Stimulated activated CD8-positive, alpha-beta memory T cell treated with anti-CD3 and anti-CD28 coated beads, Interleukin-7, amount 100 ng/mL, for 24 hours (primary cell): Measurements from ENCODE around the gene ALX3.
"Not testable (repeated sequence)": the region's sequence is repeated elsewhere in the genome, so short reads cannot be mapped to it uniquely, and the experiment has no call there.

Experiments used
- DNase-seq: peaks from one replicate; pipeline ENCODE4 v3.0.0-alpha.2; 2020; ENCODE audit warnings: low read depth

The ALX3 gene

GRCh38 chr1:110089561-110090275, 19.2 kb upstream of the ALX3 start:
- DNase-seq = no peak

DNA sequence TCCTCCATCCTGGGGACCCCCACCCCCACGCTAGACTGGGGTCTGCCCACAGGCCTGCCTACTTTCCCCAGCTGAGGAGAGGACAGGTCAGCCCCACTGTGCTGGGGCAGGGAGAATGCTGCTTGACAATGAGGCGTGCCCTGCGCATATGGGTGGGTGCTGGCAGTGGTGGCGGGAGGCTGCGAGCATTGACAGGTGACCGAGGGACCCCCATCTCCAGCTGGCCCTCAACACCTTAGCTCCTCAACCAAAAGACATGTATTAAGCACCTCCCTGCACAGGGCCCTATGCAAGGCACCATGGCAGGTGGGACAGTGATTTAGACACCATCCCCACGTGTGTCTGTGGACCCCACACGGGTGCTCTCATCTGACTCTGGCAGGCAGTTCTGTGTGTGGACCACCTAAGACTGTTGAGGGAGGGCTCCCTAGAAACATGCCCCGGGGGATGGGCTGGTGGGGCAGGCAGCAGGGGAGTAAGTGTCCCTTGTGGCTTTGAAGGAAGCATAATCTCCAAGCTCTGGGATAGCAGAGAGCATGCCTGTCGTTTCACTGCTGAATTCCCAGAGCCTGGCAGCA, 18.4 kb upstream of the ALX3 start:
- no peak for DNase-seq

DNA sequence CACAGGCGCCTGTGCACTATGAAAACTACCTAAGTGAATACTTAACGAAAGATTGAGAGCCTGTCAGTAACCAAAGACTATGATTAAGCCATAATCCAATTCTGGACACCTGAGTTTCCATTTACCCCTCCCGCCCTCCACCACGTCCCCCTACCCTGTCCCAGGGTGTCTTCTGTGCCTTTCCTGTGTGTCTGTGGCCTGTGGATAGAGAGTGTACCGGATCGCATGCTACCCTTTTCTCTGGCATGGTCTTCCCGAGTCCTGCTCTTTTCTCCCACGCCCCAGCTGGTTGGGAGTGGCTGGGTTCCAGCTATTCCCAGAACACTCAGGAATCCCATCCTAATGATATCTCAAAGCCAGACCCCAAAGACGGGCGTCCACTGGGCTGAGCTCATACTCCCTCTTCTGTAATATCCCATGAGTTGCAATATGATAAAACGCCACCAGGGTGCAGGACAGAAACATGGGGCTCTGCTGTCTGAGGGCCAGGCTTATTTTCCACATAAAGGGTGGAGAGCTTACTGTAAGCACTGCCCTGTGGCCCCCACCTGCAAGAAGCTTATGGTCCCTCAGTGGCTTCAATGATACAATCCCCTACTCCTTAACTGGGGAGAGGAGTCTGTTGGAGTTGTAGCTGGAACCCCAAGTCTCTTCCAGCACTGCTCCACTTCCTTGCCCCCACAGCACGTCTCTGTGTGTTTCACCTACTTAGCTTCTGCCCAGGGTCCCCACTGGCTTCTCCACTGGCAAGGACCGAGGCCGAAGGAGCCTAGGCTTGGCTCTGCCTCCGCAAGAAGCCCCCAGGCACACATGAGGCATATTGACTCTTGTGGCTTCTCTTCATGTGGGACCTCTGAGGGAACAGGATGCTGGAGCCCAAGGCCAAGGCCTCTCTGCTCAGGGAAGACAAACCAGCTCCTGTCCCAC, 17.6 kb upstream of the ALX3 start:
- no peak for DNase-seq

DNA sequence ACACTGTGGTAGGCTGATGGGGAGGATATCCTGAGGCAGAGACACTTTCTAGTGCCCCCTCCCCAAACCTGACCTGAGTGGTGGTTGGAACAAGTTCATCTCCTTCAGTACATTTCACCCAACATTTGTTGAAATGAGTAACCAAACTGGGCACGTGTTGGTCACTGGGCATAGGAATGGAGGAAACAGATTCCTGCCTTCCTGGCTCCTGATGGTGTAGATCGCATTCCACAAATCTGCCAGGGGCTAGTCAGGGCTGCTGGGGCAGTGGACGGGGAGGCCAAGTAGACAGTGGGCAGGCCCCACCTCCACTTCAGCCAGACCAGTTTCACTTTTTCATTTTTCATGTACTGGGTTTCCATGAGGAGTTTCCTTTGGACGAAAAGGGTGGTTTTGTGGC, 16.5 kb upstream of the ALX3 start:
- DNase-seq = no peak

- DNase-seq = no peak
Observed at GRCh38 chr1:110085671-110086070, 15.2 kb upstream of the ALX3 start.

DNA sequence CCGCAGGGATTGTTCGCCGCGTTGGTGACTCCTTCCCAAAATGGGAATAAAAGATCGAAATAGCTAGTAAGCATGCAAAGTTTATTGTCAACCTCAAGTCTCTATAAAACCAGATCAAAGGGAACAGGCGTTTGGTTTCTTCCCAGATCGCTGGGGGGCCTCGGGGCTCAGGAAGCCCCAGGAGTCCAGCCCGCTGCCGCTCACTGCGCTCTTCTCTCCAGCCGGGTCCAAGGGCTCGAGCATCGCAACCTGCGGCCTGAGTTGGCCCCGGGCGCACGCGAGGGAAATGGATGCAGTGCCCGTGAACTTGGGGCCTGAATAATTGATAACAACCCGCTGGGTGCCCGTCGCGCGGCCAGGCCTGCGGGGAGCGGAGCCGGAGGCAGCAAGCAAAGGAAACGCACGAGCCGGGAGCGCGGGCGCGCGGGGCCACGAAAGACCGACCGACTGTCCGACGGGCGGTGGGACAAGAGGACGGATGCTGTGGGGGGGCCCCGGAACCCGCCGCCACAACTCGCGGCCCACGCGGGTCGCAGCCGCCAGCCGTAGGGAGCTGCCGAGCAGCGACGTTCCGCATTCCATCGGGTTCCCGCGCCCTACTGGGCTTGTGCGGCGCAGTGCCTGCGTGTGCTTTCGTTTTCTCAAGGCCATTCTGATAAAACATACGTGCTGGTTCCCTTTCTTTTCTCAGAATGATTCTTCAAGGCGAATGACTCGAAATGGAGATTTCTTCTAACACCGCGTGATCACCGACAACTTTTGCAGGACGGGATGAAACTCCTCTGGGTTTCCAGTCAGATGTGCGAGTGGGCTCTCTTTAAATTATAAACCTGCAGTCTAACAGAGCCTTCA, 14.0 kb upstream of the ALX3 start:
- DNase-seq = no peak

DNA sequence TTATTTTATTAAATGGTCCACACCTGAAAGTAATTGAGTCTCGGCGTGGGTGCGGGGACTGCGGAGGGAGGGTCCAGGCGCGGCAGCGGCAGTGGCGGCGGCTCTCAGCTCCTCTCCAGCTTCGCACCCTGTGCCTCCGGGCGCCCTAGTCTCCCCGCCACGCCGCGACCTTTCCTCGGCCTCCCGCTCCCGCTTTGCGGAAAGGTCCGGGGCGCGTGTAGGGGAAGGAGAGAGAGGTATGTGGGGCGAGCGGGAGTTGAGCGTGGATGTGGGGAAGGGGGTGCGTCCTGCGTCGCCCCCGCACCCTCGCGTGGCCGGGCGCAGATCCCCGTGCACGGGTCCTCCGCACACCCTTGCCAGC, 13.4 kb upstream of the ALX3 start:
- DNase-seq = no peak

- DNase-seq = no peak
Observed at GRCh38 chr1:110083061-110083865, 12.8 kb upstream of the ALX3 start.

- no peak for DNase-seq
Observed at GRCh38 chr1:110082477-110082876, 12.0 kb upstream of the ALX3 start.

- no peak for DNase-seq
Observed at GRCh38 chr1:110081061-110081460, 10.6 kb upstream of the ALX3 start.

DNA sequence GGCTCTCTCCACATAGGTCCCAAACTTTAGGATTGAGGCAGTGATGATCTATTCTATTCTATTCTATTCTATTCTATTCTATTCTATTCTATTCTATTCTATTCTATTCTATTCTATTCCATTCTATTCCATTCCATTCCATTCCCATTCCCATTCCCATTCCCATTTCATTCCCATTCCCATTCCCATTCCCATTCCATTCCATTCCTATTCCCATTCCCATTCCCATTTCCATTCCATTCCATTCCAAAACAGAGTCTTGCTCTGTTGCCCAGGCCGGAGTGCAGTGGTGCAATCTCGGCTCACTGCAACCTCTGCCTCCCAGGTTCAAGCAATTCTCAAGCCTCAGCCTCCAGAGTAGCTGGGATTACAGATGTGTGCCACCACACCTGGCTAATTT, 9.5 kb upstream of the ALX3 start:
- DNase-seq = not testable (repeated sequence)

DNA sequence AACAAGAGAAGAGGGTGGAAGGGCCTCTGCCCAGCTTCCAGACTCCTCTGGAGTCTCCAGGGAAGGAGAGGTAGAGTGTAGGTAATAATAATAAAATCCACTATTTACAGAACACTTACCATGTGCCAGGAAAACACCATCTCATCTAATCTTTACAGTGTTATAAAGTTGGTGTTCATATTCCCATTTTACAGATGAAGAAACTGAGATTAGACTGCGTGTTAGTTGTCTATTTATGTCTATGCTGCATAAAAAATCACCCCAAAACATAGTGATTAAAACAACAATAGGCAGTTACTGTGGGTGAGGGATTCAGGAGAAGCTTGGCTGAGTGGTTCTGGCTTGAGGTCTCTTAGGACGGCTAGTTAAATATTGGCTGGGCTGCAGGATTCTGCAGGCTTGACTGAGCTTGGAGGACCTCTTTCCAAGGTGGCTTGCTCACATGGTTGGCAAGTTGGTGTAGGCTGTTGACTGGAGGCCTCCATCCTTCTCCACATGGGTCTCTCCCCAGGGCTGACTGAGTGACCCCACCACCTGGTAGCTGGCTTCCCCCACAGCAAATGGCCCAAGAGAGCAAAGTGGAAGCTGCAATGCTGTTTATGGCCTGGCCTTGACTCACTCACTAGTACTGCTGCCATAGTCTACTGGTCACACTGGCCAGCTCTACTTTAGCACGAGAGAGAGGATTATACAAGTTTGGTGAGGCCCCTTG, 6.5 kb upstream of the ALX3 start:
- no peak for DNase-seq

DNA sequence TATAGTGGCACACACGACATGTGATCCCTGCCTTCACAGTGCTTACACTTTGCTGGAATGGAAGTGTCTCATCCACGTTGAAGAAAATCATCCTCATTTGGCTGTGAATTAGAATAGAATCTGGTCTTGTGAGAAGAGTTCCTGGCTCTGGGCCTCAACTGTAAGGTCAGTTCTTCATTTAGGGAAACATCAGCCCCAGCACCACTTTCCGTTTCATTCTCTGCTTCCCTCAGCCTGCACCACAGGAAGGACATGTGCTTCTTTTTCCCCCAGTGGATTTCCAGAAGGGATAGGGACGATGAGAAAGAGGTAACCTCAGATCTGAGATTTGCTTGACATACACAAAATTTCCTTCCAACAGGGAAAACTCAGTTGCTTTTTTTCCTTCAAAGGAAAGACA, 3.7 kb upstream of the ALX3 start:
- no peak for DNase-seq

- DNase-seq = no peak
Observed at GRCh38 chr1:110070282-110070669, 196 bp downstream of the ALX3 start.

- no peak for DNase-seq
Observed at GRCh38 chr1:110069404-110070281, 829 bp downstream of the ALX3 start.

GRCh38 chr1:110068646-110069403, 1.6 kb downstream of the ALX3 start:
- DNase-seq = no peak

DNA sequence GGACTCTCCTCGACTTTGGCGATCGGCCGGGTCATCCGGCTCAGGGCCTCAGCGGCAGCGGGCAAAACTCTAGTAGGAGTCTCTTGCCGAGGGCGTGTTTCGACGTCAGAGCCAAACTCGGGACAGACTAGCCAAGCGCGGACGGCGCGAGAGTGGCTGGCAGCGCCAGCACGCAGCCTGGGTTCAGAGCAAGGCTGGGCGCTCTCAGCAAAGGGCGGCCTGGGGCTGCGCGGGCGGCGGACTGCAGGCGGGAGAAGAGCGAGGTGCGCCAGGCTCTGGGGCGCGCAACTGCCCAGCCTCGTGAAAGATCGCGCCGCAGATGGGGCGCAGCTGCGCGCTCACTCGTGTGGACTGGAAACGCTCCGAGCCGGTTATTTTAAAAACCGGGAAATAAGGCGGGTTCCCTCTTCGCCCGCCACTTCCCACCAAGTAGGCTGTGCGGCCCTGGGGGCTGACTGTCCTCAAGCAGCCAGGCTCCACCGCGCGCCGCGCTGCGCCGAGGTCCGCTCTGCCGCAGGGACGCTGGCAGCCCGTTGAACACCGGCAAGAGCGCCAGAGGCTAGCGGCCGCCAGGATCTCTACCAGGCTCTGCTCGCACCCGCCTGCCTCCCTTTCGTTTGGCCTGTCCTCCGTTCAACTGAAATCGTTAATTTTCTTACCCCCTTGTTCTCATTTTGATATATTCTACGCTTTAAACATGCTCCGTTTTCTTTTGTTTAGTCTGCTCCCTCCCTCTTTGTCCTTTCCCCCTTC, 2.4 kb downstream of the ALX3 start:
- no peak for DNase-seq

- no peak for DNase-seq
Observed at GRCh38 chr1:110067479-110067892, 3.0 kb downstream of the ALX3 start.
